GM23338 (cell line): ENCODE data around the gene RBL2. TPM values are rescaled to one million over a fixed set of nuclear protein-coding genes. Genes with fewer than 3 reads are reported as not detected.

Experiments
- ATAC-seq: fragments of 200-7000 bp; cut with Tn5 transposase; 3 replicates; pipeline ENCODE4 v1.9.1; 2020
- DNase-seq: peaks from one replicate; pipeline ENCODE4 v3.0.0-alpha.2; 2015; ENCODE audit warnings: low spot score
- H2AFZ ChIP-seq: fragments of 200-600 bp; sonication (generic); 2 replicates; pipeline ENCODE4 v1.8.0; 2016; ENCODE audit warnings: antibody characterized with exemption, mild to moderate bottlenecking, moderate library complexity
- H3F3A ChIP-seq: fragments of 200-600 bp; sonication (generic); replicated peaks from 2 replicates; pipeline ENCODE4 v1.8.0; 2017; ENCODE audit warnings: antibody characterized with exemption, mixed run types, low read depth
- H3K27ac ChIP-seq: fragments of 200-600 bp; sonication (generic); 2 replicates; pipeline ENCODE4 v1.6.1; 2016; ENCODE audit warnings: low read depth
- H3K27me3 ChIP-seq: fragments of 200-600 bp; sonication (generic); 2 replicates; pipeline ENCODE4 v1.8.0; 2016; ENCODE audit warnings: mild to moderate bottlenecking, mixed run types, moderate library complexity; ENCODE audit not compliant: insufficient read depth
- H3K36me3 ChIP-seq: fragments of 200-600 bp; sonication (generic); 2 replicates; pipeline ENCODE4 v1.8.0; 2016; ENCODE audit warnings: mild to moderate bottlenecking; ENCODE audit not compliant: insufficient read depth
- H3K4me1 ChIP-seq: fragments of 200-600 bp; sonication (generic); 2 replicates; pipeline ENCODE4 v1.8.0; 2016; ENCODE audit warnings: mild to moderate bottlenecking, moderate library complexity; ENCODE audit not compliant: insufficient read depth
- H3K4me2 ChIP-seq: fragments of 200-600 bp; sonication (generic); 2 replicates; pipeline ENCODE4 v1.7.1; 2017; ENCODE audit warnings: mixed run types
- H3K4me3 ChIP-seq: fragments of 200-600 bp; sonication (generic); 2 replicates; pipeline ENCODE4 v1.6.1; 2016; ENCODE audit warnings: mixed run types
- H3K79me2 ChIP-seq: fragments of 200-600 bp; sonication (generic); replicated peaks from 2 replicates; pipeline ENCODE4 v1.8.0; 2017; ENCODE audit warnings: mild to moderate bottlenecking; ENCODE audit not compliant: insufficient read depth
- H3K9me2 ChIP-seq: fragments of 200-600 bp; sonication (generic); 2 replicates; pipeline ENCODE4 v1.8.0; 2017; ENCODE audit not compliant: insufficient read depth
- H4K20me1 ChIP-seq: fragments of 200-600 bp; sonication (generic); replicated peaks from 2 replicates; pipeline ENCODE4 v1.8.0; 2017; ENCODE audit warnings: mild to moderate bottlenecking; ENCODE audit not compliant: insufficient read depth
- H3K27ac Mint-ChIP-seq: 2 replicates; pipeline ENCODE4 v1.8.0; 2020; ENCODE audit warnings: inconsistent platforms, mild to moderate bottlenecking, moderate library complexity, mixed read lengths
- H3K27me3 Mint-ChIP-seq: 3 replicates; pipeline ENCODE4 v1.8.0; 2022; ENCODE audit warnings: low read depth, mild to moderate bottlenecking, moderate library complexity, mixed read lengths, inconsistent platforms; ENCODE audit not compliant: insufficient read depth, poor library complexity
- H3K36me3 Mint-ChIP-seq: 3 replicates; pipeline ENCODE4 v1.8.0; 2021; ENCODE audit warnings: low read depth, mild to moderate bottlenecking, inconsistent platforms, moderate library complexity, mixed read lengths
- H3K4me1 Mint-ChIP-seq: 3 replicates; pipeline ENCODE4 v1.8.0; 2020; ENCODE audit warnings: mild to moderate bottlenecking, inconsistent platforms, mixed read lengths
- H3K4me3 Mint-ChIP-seq: 3 replicates; pipeline ENCODE4 v1.8.0; 2021; ENCODE audit warnings: moderate library complexity, mild to moderate bottlenecking, inconsistent platforms, mixed read lengths
- H3K9me3 Mint-ChIP-seq: 3 replicates; pipeline ENCODE4 v1.8.0; 2020; ENCODE audit warnings: moderate library complexity, mild to moderate bottlenecking, inconsistent platforms, mixed read lengths
- CREB1 ChIP-seq: fragments of 250-450 bp; sonication (Bioruptor Pico); IDR thresholded peaks from 2 replicates; pipeline ENCODE4 v1.5.0; 2020; ENCODE audit warnings: low read depth, mild to moderate bottlenecking, moderate library complexity
- ETS1 ChIP-seq: IDR thresholded peaks from 2 replicates; pipeline ENCODE4 v1.6.1; 2016; ENCODE audit warnings: antibody characterized with exemption
- EZH2phosphoT487 ChIP-seq: fragments of 200-600 bp; sonication (generic); IDR thresholded peaks from one replicate; pipeline ENCODE4 v1.8.1; 2018; ENCODE audit warnings: antibody characterized with exemption; ENCODE audit not compliant: unreplicated experiment
- JUNB ChIP-seq: IDR thresholded peaks from one replicate; pipeline ENCODE4 v1.6.1; 2016; ENCODE audit warnings: antibody characterized with exemption; ENCODE audit not compliant: unreplicated experiment
- POLR2AphosphoS5 ChIP-seq: IDR thresholded peaks from 2 replicates; pipeline ENCODE4 v1.6.1; 2016; ENCODE audit warnings: antibody characterized with exemption, low read depth
- STAT1 ChIP-seq: IDR thresholded peaks from one replicate; pipeline ENCODE4 v1.6.1; 2016; ENCODE audit warnings: antibody characterized with exemption; ENCODE audit not compliant: unreplicated experiment
- ZNF114 ChIP-seq: fragments of 250-450 bp; sonication (Bioruptor Pico); IDR thresholded peaks from 2 replicates; pipeline ENCODE4 v1.5.0; 2020; ENCODE audit warnings: mild to moderate bottlenecking, moderate library complexity
- polyA plus RNA-seq: library from polyadenylated mRNA; unstranded; fragments of >200 nt; fragmentation: Nextera tagmentation; extraction: Ambion mirVana; gene quantifications from 2 replicates; pipeline ENCODE4 v1.2.1, GENCODE V29; 2016
- total RNA-seq: library from RNA; depleted of rRNA; stranded (reverse); fragments of >200 nt; shearing (Covaris generic); gene quantifications from 2 replicates; pipeline ENCODE4 v1.2.3, GENCODE V29; 2014
- TF ChIP-seq, protein P1 (sequence below), 2 experiments: fragments of 200-600 bp in 1 of 2; sonication (generic) in 1 of 2; conservative IDR thresholded peaks; 2 replicates each; pipeline versions ENCODE4 v1.5.1 to v1.6.1; 2016 to 2017; ENCODE audit warnings: antibody characterized with exemption in 2 of 2, low read depth in 2 of 2, mild to moderate bottlenecking in 2 of 2, moderate library complexity in 1 of 2
- TF ChIP-seq, protein P2 (sequence below): fragments of 250-450 bp; sonication (Bioruptor Pico); IDR thresholded peaks from 2 replicates; pipeline ENCODE4 v1.5.0; 2020; ENCODE audit warnings: mild to moderate bottlenecking, moderate library complexity
- TF ChIP-seq, protein P3 (sequence below): IDR thresholded peaks from one replicate; pipeline ENCODE4 v1.6.1; 2018; ENCODE audit warnings: antibody characterized with exemption; ENCODE audit not compliant: unreplicated experiment

The RBL2 gene
- total and polyA plus RNA-seq, 2 experiments from 2014 or later, result 15.4 to 43.3 TPM

GRCh38 chr16:53457670-53458069 lies 23.4 kb downstream of the RBL2 start:
- Histone ChIP-seq H3K79me2 (no peaks in the 10 kb centered on the region), H3K4me3 (no peak overlapping the region), H3K36me3 (peaks cover 45% of the 10 kb centered on the region), H2AFZ (no peak overlapping the region), H3K4me1 (no peaks in the 10 kb centered on the region), H3K27ac (no peak overlapping the region), H3K9me2 (no peaks in the 10 kb centered on the region), H3K4me2 (no peak overlapping the region), H3K27me3 (no peaks in the 10 kb centered on the region), H3F3A (no peaks in the 10 kb centered on the region), H4K20me1 (no peaks in the 10 kb centered on the region)
- TF ChIP-seq, protein P1, sequence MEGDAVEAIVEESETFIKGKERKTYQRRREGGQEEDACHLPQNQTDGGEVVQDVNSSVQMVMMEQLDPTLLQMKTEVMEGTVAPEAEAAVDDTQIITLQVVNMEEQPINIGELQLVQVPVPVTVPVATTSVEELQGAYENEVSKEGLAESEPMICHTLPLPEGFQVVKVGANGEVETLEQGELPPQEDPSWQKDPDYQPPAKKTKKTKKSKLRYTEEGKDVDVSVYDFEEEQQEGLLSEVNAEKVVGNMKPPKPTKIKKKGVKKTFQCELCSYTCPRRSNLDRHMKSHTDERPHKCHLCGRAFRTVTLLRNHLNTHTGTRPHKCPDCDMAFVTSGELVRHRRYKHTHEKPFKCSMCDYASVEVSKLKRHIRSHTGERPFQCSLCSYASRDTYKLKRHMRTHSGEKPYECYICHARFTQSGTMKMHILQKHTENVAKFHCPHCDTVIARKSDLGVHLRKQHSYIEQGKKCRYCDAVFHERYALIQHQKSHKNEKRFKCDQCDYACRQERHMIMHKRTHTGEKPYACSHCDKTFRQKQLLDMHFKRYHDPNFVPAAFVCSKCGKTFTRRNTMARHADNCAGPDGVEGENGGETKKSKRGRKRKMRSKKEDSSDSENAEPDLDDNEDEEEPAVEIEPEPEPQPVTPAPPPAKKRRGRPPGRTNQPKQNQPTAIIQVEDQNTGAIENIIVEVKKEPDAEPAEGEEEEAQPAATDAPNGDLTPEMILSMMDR (conservative IDR thresholded peaks at IDR 0.05; ENCODE audit: low read depth in 2 of 2), result no peak
- TF ChIP-seq JUNB, result no peak
- no peak for TF ChIP-seq STAT1
- no peak for TF ChIP-seq CREB1
- TF ChIP-seq EZH2phosphoT487, result no peak
- TF ChIP-seq, protein P2, sequence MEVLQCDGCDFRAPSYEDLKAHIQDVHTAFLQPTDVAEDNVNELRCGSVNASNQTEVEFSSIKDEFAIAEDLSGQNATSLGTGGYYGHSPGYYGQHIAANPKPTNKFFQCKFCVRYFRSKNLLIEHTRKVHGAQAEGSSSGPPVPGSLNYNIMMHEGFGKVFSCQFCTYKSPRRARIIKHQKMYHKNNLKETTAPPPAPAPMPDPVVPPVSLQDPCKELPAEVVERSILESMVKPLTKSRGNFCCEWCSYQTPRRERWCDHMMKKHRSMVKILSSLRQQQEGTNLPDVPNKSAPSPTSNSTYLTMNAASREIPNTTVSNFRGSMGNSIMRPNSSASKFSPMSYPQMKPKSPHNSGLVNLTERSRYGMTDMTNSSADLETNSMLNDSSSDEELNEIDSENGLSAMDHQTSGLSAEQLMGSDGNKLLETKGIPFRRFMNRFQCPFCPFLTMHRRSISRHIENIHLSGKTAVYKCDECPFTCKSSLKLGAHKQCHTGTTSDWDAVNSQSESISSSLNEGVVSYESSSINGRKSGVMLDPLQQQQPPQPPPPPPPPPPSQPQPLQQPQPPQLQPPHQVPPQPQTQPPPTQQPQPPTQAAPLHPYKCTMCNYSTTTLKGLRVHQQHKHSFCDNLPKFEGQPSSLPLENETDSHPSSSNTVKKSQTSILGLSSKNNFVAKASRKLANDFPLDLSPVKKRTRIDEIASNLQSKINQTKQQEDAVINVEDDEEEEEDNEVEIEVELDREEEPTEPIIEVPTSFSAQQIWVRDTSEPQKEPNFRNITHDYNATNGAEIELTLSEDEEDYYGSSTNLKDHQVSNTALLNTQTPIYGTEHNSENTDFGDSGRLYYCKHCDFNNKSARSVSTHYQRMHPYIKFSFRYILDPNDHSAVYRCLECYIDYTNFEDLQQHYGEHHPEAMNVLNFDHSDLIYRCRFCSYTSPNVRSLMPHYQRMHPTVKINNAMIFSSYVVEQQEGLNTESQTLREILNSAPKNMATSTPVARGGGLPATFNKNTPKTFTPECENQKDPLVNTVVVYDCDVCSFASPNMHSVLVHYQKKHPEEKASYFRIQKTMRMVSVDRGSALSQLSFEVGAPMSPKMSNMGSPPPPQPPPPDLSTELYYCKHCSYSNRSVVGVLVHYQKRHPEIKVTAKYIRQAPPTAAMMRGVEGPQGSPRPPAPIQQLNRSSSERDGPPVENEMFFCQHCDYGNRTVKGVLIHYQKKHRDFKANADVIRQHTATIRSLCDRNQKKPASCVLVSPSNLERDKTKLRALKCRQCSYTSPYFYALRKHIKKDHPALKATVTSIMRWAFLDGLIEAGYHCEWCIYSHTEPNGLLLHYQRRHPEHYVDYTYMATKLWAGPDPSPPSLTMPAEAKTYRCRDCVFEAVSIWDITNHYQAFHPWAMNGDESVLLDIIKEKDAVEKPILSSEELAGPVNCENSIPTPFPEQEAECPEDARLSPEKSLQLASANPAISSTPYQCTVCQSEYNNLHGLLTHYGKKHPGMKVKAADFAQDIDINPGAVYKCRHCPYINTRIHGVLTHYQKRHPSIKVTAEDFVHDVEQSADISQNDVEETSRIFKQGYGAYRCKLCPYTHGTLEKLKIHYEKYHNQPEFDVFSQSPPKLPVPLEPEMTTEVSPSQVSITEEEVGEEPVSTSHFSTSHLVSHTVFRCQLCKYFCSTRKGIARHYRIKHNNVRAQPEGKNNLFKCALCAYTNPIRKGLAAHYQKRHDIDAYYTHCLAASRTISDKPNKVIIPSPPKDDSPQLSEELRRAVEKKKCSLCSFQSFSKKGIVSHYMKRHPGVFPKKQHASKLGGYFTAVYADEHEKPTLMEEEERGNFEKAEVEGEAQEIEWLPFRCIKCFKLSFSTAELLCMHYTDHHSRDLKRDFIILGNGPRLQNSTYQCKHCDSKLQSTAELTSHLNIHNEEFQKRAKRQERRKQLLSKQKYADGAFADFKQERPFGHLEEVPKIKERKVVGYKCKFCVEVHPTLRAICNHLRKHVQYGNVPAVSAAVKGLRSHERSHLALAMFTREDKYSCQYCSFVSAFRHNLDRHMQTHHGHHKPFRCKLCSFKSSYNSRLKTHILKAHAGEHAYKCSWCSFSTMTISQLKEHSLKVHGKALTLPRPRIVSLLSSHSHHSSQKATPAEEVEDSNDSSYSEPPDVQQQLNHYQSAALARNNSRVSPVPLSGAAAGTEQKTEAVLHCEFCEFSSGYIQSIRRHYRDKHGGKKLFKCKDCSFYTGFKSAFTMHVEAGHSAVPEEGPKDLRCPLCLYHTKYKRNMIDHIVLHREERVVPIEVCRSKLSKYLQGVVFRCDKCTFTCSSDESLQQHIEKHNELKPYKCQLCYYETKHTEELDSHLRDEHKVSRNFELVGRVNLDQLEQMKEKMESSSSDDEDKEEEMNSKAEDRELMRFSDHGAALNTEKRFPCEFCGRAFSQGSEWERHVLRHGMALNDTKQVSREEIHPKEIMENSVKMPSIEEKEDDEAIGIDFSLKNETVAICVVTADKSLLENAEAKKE (CRISPR knock-in tag), result no peak
- no peak for TF ChIP-seq ZNF114 (CRISPR knock-in tag)
- TF ChIP-seq ETS1, result no peak
- no peak for TF ChIP-seq POLR2AphosphoS5
- TF ChIP-seq, protein P3, sequence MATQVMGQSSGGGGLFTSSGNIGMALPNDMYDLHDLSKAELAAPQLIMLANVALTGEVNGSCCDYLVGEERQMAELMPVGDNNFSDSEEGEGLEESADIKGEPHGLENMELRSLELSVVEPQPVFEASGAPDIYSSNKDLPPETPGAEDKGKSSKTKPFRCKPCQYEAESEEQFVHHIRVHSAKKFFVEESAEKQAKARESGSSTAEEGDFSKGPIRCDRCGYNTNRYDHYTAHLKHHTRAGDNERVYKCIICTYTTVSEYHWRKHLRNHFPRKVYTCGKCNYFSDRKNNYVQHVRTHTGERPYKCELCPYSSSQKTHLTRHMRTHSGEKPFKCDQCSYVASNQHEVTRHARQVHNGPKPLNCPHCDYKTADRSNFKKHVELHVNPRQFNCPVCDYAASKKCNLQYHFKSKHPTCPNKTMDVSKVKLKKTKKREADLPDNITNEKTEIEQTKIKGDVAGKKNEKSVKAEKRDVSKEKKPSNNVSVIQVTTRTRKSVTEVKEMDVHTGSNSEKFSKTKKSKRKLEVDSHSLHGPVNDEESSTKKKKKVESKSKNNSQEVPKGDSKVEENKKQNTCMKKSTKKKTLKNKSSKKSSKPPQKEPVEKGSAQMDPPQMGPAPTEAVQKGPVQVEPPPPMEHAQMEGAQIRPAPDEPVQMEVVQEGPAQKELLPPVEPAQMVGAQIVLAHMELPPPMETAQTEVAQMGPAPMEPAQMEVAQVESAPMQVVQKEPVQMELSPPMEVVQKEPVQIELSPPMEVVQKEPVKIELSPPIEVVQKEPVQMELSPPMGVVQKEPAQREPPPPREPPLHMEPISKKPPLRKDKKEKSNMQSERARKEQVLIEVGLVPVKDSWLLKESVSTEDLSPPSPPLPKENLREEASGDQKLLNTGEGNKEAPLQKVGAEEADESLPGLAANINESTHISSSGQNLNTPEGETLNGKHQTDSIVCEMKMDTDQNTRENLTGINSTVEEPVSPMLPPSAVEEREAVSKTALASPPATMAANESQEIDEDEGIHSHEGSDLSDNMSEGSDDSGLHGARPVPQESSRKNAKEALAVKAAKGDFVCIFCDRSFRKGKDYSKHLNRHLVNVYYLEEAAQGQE, result no peak
- Mint-ChIP-seq H3K27ac (no peak overlapping the region), H3K4me1 (peaks cover 3% of the 10 kb centered on the region; the same call in 2 of the 3 replicates), H3K9me3 (no peaks in the 10 kb centered on the region), H3K4me3 (no peak overlapping the region), H3K27me3 (peaks cover 4% of the 10 kb centered on the region), H3K36me3 (peaks cover 54% of the 10 kb centered on the region)
- ATAC-seq (no peak), DNase-seq (no peak)
